ENCODE results near the gene PRKD2. TPM values are rescaled to one million over a fixed set of nuclear protein-coding genes. Genes with fewer than 3 reads are reported as not detected.

PRKD2 gene
- total and polyA plus RNA-seq, 10 of the 15 experiments (the other 5 are each of a cell fraction or from before 2014, with no cell fraction given) = 2.3 to 98.8 (median 32.9) TPM

DNA sequence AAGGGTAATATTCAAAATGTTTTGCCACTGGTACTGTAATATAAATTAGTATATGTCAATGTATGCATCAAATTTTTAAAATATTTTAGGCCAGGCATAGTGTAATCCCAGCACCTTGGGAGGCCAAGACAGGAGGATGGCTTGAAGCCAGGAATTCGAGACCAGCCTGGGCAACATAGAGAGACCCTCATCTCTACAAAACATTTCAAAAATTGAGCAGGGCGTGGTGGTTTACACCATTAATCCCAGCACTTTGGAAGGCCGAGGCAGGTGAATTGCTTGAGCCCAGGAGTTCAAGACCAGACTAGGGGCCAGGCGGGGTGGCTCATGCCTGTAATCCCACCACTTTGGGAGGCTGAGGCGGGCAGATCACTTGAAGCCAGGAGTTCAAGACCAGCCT, 43.4 kb upstream of the PRKD2 start:
- TF ChIP-seq YY1 (IDR thresholded peaks at IDR 0.05; ENCODE audit: low read depth, low read length) (no peak), SIX5 (IDR thresholded peaks at IDR 0.05; ENCODE audit: low read depth, low read length, severe bottlenecking) (no peak), HDAC6 (IDR thresholded peaks at IDR 0.05; ENCODE audit: unreplicated experiment) (no peak), ZNF24 (IDR thresholded peaks at IDR 0.05) (no peak), HCFC1 (IDR thresholded peaks at IDR 0.05; ENCODE audit: low read length) (no peak), JUNB (IDR thresholded peaks at IDR 0.05) (no peak), CHD4 (IDR thresholded peaks at IDR 0.05) (no peak), FOXK2 (IDR thresholded peaks at IDR 0.05) (no peak), BACH1 (IDR thresholded peaks at IDR 0.05; ENCODE audit: borderline replicate concordance) (no peak), FOXM1 (IDR thresholded peaks at IDR 0.05; ENCODE audit: low read depth, low read length) (no peak), KDM1A (IDR thresholded peaks at IDR 0.05; ENCODE audit: borderline replicate concordance) (no peak), IKZF1 (conservative IDR thresholded peaks at IDR 0.05) (no peak), ZNF207 (IDR thresholded peaks at IDR 0.05; ENCODE audit: borderline replicate concordance) (no peak)
- TF ChIP-seq, protein P1, sequence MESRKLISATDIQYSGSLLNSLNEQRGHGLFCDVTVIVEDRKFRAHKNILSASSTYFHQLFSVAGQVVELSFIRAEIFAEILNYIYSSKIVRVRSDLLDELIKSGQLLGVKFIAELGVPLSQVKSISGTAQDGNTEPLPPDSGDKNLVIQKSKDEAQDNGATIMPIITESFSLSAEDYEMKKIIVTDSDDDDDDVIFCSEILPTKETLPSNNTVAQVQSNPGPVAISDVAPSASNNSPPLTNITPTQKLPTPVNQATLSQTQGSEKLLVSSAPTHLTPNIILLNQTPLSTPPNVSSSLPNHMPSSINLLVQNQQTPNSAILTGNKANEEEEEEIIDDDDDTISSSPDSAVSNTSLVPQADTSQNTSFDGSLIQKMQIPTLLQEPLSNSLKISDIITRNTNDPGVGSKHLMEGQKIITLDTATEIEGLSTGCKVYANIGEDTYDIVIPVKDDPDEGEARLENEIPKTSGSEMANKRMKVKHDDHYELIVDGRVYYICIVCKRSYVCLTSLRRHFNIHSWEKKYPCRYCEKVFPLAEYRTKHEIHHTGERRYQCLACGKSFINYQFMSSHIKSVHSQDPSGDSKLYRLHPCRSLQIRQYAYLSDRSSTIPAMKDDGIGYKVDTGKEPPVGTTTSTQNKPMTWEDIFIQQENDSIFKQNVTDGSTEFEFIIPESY (IDR thresholded peaks at IDR 0.05) = no peak
- TF ChIP-seq, protein P2, sequence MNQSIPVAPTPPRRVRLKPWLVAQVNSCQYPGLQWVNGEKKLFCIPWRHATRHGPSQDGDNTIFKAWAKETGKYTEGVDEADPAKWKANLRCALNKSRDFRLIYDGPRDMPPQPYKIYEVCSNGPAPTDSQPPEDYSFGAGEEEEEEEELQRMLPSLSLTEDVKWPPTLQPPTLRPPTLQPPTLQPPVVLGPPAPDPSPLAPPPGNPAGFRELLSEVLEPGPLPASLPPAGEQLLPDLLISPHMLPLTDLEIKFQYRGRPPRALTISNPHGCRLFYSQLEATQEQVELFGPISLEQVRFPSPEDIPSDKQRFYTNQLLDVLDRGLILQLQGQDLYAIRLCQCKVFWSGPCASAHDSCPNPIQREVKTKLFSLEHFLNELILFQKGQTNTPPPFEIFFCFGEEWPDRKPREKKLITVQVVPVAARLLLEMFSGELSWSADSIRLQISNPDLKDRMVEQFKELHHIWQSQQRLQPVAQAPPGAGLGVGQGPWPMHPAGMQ (IDR thresholded peaks at IDR 0.05; ENCODE audit: borderline replicate concordance) = no peak
- TF ChIP-seq, protein P3, sequence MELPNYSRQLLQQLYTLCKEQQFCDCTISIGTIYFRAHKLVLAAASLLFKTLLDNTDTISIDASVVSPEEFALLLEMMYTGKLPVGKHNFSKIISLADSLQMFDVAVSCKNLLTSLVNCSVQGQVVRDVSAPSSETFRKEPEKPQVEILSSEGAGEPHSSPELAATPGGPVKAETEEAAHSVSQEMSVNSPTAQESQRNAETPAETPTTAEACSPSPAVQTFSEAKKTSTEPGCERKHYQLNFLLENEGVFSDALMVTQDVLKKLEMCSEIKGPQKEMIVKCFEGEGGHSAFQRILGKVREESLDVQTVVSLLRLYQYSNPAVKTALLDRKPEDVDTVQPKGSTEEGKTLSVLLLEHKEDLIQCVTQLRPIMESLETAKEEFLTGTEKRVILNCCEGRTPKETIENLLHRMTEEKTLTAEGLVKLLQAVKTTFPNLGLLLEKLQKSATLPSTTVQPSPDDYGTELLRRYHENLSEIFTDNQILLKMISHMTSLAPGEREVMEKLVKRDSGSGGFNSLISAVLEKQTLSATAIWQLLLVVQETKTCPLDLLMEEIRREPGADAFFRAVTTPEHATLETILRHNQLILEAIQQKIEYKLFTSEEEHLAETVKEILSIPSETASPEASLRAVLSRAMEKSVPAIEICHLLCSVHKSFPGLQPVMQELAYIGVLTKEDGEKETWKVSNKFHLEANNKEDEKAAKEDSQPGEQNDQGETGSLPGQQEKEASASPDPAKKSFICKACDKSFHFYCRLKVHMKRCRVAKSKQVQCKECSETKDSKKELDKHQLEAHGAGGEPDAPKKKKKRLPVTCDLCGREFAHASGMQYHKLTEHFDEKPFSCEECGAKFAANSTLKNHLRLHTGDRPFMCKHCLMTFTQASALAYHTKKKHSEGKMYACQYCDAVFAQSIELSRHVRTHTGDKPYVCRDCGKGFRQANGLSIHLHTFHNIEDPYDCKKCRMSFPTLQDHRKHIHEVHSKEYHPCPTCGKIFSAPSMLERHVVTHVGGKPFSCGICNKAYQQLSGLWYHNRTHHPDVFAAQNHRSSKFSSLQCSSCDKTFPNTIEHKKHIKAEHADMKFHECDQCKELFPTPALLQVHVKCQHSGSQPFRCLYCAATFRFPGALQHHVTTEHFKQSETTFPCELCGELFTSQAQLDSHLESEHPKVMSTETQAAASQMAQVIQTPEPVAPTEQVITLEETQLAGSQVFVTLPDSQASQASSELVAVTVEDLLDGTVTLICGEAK (IDR thresholded peaks at IDR 0.05; ENCODE audit: borderline replicate concordance) = no peak
- no peak overlapping the region for H3K27ac ChIP-seq (ENCODE audit: control insufficient read depth, insufficient read depth)
- no peaks in the 10 kb centered on the region for H4K20me1 ChIP-seq (ENCODE audit: control insufficient read depth, insufficient read depth)
- no peak overlapping the region for H3K4me3 ChIP-seq
- FAIRE-seq (no peak), DNase-seq (ENCODE audit: low read depth, low spot score) (no peak), ATAC-seq (no peak)
- H2AFZ ChIP-seq (ENCODE audit: control insufficient read depth, low read depth, low read length) = no peak overlapping the region
- H3K9me3 ChIP-seq (replicated peaks; ENCODE audit: control insufficient read depth, insufficient read depth, low read length) = no peaks in the 10 kb centered on the region
- intact Hi-C loops (cut with micrococcal nuclease; ENCODE audit: unreplicated experiment) (no loop called here), in situ Hi-C loops (cut with MboI) (no loop called here)
- CTCF ChIA-PET = interaction anchor here (6.5 kb wide), 1 partner anchor 82 kb away, joined by 133 read pairs; no protein-coding TSS in a partner anchor
- RAD21 ChIA-PET (ENCODE audit: unreplicated experiment) = no interaction called here
- POLR2A ChIA-PET = no interaction called here
- H3K4me2 ChIP-seq (ENCODE audit: control insufficient read depth, insufficient read depth) = no peak overlapping the region
- no TSS peak for BruUV-seq (replicated peaks)
- no peaks in the 10 kb centered on the region; a peak in 1 of 4 replicates for H3K36me3 ChIP-seq (ENCODE audit: control insufficient read depth in 2 of 2, insufficient read depth in 2 of 2, low read length in 1 of 2)
- SMC1A ChIA-PET (ENCODE audit: uncharacterized antibody, unreplicated experiment) = interaction anchor here (0.6 kb wide), 1 partner anchor 44 kb away, joined by 3 read pairs; no protein-coding TSS in a partner anchor
- H3K27me3 ChIP-seq (replicated peaks in 1 of 2; ENCODE audit: control insufficient read depth in 2 of 2, insufficient read depth in 2 of 2, low read length in 1 of 2) = no peaks in the 10 kb centered on the region
- H3K79me2 ChIP-seq (ENCODE audit: control insufficient read depth, insufficient read depth, low read length) = no peaks in the 10 kb centered on the region
- H3K4me1 ChIP-seq (ENCODE audit: control insufficient read depth, insufficient read depth, low read length) = no peaks in the 10 kb centered on the region
- H3K9ac ChIP-seq (ENCODE audit: control insufficient read depth, insufficient read depth, low read length) = no peak overlapping the region
- WGBS (ENCODE audit: insufficient coverage, insufficient replicate concordance, low lambda C conversion rate, missing lambda C conversion rate) = 23% methylated on average over 5 of the region's 5 CpGs

Data from GM12878 (cell line).